ENCODE data around the gene STOX2.

STOX2 gene

DNA sequence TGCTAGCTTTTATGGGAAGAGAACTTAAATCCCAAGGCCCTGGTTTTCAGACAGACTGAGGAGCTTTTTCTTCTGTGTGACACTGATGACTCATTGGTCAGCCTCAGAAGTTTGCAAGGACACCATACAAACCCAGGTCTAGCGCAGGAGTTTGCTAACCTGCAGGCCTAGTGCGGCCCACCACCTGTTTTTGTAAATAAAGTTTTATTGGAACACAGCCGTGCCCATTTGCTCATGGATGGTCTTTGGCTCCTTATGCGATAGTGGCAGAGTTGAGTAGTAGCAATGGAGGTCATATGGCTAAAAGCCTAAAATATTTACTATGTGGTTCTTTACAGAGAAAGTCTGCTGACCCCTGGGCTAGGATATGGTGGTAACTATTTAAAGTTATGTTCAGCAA lies 98.3 kb downstream of the STOX2 start:
- Histone ChIP-seq H3K4me3 (ENCODE audit: low read depth, low read length) (no peak overlapping the region), H3K36me3 (ENCODE audit: control insufficient read depth, insufficient read depth, low read length) (peaks cover 15% of the 10 kb centered on the region; the same call in 1 of the 2 replicates), H3K9me3 (ENCODE audit: control insufficient read depth, insufficient read depth, low read depth, low read length) (no peaks in the 10 kb centered on the region), H3K27me3 (ENCODE audit: control insufficient read depth, insufficient read depth, low read length) (no peaks in the 10 kb centered on the region), H3K27ac (ENCODE audit: low read depth, low read length) (no peak overlapping the region), H3K9ac (ENCODE audit: low read length) (no peak overlapping the region), H3K4me1 (ENCODE audit: control insufficient read depth, insufficient read depth, low read length) (no peaks in the 10 kb centered on the region)

DNA sequence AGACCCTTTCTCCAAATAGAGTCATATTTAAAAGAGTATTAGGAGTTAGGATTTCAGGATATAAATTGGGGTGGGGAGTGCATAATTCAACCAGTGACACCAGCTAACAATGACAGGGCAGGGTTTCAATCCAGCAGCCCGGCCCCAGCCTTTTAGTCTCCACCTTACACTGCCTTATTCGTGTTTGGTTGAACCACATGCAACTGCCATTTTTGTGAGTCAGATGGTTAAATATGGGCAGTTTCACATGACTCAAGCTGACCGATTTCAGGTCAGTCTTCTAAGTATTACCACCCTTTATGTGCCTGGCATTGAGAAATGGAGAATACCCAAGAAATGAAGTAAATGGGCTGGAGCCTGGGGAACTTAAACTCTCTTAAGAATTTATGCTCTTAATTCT lies 102.8 kb downstream of the STOX2 start:
- no peaks in the 10 kb centered on the region for H3K27me3 ChIP-seq (ENCODE audit: control insufficient read depth, insufficient read depth, low read length)
- no peak overlapping the region for H3K9ac ChIP-seq (ENCODE audit: low read length)
- H3K9me3 ChIP-seq (ENCODE audit: control insufficient read depth, insufficient read depth, low read depth, low read length), result no peaks in the 10 kb centered on the region
- H3K27ac ChIP-seq (ENCODE audit: low read depth, low read length), result no peak overlapping the region
- H3K36me3 ChIP-seq (ENCODE audit: control insufficient read depth, insufficient read depth, low read length), result peaks cover 26% of the 10 kb centered on the region
- no peak overlapping the region for H3K4me3 ChIP-seq (ENCODE audit: low read depth, low read length)
- no peaks in the 10 kb centered on the region for H3K4me1 ChIP-seq (ENCODE audit: control insufficient read depth, insufficient read depth, low read length)

GRCh38 chr4:184010696-184011095 lies 105.6 kb downstream of the STOX2 start:
- no peak overlapping the region for H3K27ac ChIP-seq (ENCODE audit: low read depth, low read length)

GRCh38 chr4:184011826-184012380 lies 106.8 kb downstream of the STOX2 start:
- H3K4me1 ChIP-seq (ENCODE audit: control insufficient read depth, insufficient read depth, low read length), result no peaks in the 10 kb centered on the region
- peaks cover 26% of the 10 kb centered on the region for H3K36me3 ChIP-seq (ENCODE audit: control insufficient read depth, insufficient read depth, low read length)
- H3K9me3 ChIP-seq (ENCODE audit: control insufficient read depth, insufficient read depth, low read depth, low read length), result no peaks in the 10 kb centered on the region
- no peak overlapping the region for H3K27ac ChIP-seq (ENCODE audit: low read depth, low read length)
- no peaks in the 10 kb centered on the region for H3K27me3 ChIP-seq (ENCODE audit: control insufficient read depth, insufficient read depth, low read length)
- H3K4me3 ChIP-seq (ENCODE audit: low read depth, low read length), result no peak overlapping the region
- H3K9ac ChIP-seq (ENCODE audit: low read length), result no peak overlapping the region

More at GRCh38 chr4:184010696-184011095, 105.6 kb downstream of the STOX2 start:
- Histone ChIP-seq H3K36me3 (ENCODE audit: control insufficient read depth, insufficient read depth, low read length) (peaks cover 26% of the 10 kb centered on the region), H3K4me3 (ENCODE audit: low read depth, low read length) (no peak overlapping the region), H3K9ac (ENCODE audit: low read length) (no peak overlapping the region), H3K27me3 (ENCODE audit: control insufficient read depth, insufficient read depth, low read length) (no peaks in the 10 kb centered on the region), H3K4me1 (ENCODE audit: control insufficient read depth, insufficient read depth, low read length) (no peaks in the 10 kb centered on the region), H3K9me3 (ENCODE audit: control insufficient read depth, insufficient read depth, low read depth, low read length) (no peaks in the 10 kb centered on the region)

DNA sequence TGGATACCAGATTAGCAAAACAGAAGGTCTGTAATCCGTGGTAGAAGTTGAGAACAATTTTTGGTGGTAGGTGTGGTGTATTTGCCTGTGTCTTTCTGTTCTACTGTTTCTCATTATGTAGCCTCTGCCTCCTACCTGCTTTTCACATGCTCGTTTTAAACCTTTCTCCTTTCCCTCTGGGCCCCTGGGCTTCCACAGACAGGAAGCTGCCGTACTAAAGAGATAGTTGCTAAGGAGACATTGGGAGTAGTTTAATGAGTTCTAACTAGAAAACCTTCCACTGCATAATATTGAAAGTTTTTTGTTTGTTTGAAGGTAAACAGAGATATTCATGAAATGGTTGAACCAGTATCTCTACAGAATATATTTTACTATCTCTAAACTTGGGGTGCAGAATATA lies 107.8 kb downstream of the STOX2 start:
- Histone ChIP-seq H3K4me3 (ENCODE audit: low read depth, low read length) (no peak overlapping the region), H3K9ac (ENCODE audit: low read length) (no peak overlapping the region), H3K27me3 (ENCODE audit: control insufficient read depth, insufficient read depth, low read length) (no peaks in the 10 kb centered on the region), H3K27ac (ENCODE audit: low read depth, low read length) (no peak overlapping the region), H3K36me3 (ENCODE audit: control insufficient read depth, insufficient read depth, low read length) (peaks cover 31% of the 10 kb centered on the region), H3K4me1 (ENCODE audit: control insufficient read depth, insufficient read depth, low read length) (no peaks in the 10 kb centered on the region), H3K9me3 (ENCODE audit: control insufficient read depth, insufficient read depth, low read depth, low read length) (no peaks in the 10 kb centered on the region)

DNA sequence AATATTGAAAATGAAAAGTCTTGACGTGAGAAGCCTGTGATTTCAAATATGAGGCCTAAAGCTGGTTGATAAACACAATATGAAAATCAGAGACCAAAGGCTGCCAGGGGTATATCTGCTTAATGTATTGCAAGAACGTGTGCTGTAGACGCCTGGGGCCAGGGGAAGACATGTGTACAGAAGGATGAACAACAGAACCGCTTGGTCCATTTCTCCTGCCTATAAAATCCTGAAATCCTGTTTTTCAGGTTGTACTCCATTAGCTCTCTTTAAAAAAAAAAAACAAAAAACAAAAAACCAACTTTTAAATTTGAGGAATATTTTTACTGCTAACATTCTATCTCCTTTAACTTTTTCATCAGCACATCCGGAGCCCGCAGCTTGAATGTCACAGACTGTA lies 109.2 kb downstream of the STOX2 start:
- H3K4me3 ChIP-seq (ENCODE audit: low read depth, low read length), result no peak overlapping the region
- H3K9me3 ChIP-seq (ENCODE audit: control insufficient read depth, insufficient read depth, low read depth, low read length), result no peaks in the 10 kb centered on the region
- no peak overlapping the region for H3K27ac ChIP-seq (ENCODE audit: low read depth, low read length)
- no peak overlapping the region for H3K9ac ChIP-seq (ENCODE audit: low read length)
- peaks cover 29% of the 10 kb centered on the region for H3K36me3 ChIP-seq (ENCODE audit: control insufficient read depth, insufficient read depth, low read length)
- H3K4me1 ChIP-seq (ENCODE audit: control insufficient read depth, insufficient read depth, low read length), result no peaks in the 10 kb centered on the region
- H3K27me3 ChIP-seq (ENCODE audit: control insufficient read depth, insufficient read depth, low read length), result no peaks in the 10 kb centered on the region

DNA sequence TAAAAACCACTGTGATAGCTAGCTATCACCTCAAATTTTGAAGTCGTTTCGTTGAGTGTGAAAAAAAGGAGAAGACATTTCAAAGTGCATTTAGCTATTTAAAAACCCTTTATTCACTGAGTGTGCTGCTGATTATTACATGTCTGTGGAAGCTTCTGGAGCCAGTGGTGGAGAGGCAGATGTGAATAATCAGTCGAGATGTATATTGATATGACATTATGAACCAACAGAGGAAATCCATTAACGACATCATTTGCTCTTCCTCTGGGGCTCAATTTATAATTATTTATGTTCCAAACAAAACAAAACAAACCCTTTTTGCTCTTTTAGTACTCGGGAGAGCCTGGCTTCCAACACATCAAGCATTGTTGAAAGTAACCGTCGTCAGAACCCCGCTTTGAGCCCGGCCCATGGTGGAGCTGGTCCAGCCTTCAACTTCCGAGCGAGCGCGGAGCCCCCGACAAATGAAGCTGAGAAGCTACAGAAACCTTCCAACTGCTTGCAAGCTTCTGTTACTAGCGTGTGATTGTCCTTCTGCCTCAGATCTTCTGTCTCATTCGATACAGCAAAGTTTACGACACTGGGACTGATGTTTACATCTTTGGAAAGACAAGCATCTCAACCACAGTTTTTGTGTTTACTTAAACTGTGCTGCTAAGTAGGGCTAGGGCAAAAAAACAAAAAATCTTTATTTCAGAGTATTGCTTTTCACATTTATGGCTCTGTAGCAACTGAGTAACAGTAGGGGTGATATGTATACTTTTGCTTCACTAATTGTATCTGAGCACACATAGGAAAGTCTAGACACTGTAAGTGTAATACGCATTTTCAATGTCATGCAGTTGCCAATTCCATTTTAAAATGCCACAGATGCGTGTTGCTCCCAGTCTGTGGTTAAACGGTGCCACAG lies 111.9 kb downstream of the STOX2 start:
- H3K9me3 ChIP-seq (ENCODE audit: control insufficient read depth, insufficient read depth, low read depth, low read length), result no peaks in the 10 kb centered on the region
- H3K9ac ChIP-seq (ENCODE audit: low read length), result no peak overlapping the region
- no peaks in the 10 kb centered on the region for H3K4me1 ChIP-seq (ENCODE audit: control insufficient read depth, insufficient read depth, low read length)
- peaks cover 11% of the 10 kb centered on the region; the same call in 1 of the 2 replicates for H3K36me3 ChIP-seq (ENCODE audit: control insufficient read depth, insufficient read depth, low read length)
- no peak overlapping the region for H3K27ac ChIP-seq (ENCODE audit: low read depth, low read length)
- H3K4me3 ChIP-seq (ENCODE audit: low read depth, low read length), result no peak overlapping the region
- H3K27me3 ChIP-seq (ENCODE audit: control insufficient read depth, insufficient read depth, low read length), result no peaks in the 10 kb centered on the region

GRCh38 chr4:184019076-184019475 lies 114.0 kb downstream of the STOX2 start:
- H3K4me1 ChIP-seq (ENCODE audit: control insufficient read depth, insufficient read depth, low read length), result no peaks in the 10 kb centered on the region
- no peaks in the 10 kb centered on the region for H3K9me3 ChIP-seq (ENCODE audit: control insufficient read depth, insufficient read depth, low read depth, low read length)
- H3K36me3 ChIP-seq (ENCODE audit: control insufficient read depth, insufficient read depth, low read length), result peaks cover 11% of the 10 kb centered on the region; the same call in 1 of the 2 replicates
- no peak overlapping the region for H3K4me3 ChIP-seq (ENCODE audit: low read depth, low read length)
- H3K9ac ChIP-seq (ENCODE audit: low read length), result no peak overlapping the region
- H3K27me3 ChIP-seq (ENCODE audit: control insufficient read depth, insufficient read depth, low read length), result no peaks in the 10 kb centered on the region
- H3K27ac ChIP-seq (ENCODE audit: low read depth, low read length), result no peak overlapping the region

DNA sequence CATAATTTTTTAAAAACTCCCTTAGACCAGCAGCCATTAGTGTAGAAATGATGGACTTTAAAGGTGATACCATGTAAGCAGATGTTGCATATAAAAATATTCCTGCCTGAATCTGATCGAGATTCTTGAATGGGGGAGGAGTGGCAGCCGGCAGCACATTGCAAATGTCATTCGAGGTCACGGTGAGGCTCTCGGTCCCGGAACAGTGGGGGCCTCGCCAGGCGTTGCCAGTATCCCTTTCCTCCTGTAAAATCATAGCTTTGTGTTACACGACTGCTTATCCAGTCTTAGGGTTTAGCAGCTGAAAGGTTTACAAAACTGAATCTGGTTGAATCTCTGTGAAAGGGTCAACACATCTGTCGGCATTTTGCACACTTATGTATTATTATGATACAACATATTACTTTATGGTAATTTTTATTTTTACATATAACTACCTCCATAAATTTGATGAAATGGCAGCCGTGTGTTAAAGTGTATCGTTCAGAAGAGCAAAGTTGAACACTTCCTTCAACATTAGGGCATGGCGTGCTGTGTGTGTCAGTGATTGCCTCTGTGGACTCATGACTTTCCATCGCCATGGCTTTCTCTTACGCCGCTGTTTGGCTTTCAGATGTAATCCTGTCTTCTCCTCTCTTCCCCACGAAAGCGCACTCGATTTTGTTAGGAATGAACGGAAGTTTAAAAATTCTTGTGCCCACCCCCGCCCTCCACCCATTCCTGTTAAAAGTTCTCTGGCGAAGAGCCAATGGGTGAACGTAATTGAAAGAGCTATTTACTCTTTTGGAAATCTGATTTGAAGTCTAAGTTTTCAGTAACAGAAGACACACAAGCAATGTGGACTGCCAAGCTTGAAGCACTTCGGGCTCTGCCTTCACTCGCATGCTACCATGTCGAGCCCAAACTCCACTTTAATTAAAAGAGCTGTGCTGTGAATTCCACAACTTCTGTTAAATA lies 114.8 kb downstream of the STOX2 start:
- no peaks in the 10 kb centered on the region for H3K9me3 ChIP-seq (ENCODE audit: control insufficient read depth, insufficient read depth, low read depth, low read length)
- H3K27ac ChIP-seq (ENCODE audit: low read depth, low read length), result no peak overlapping the region
- H3K27me3 ChIP-seq (ENCODE audit: control insufficient read depth, insufficient read depth, low read length), result no peaks in the 10 kb centered on the region
- peaks cover 11% of the 10 kb centered on the region; the same call in 1 of the 2 replicates for H3K36me3 ChIP-seq (ENCODE audit: control insufficient read depth, insufficient read depth, low read length)
- H3K4me3 ChIP-seq (ENCODE audit: low read depth, low read length), result no peak overlapping the region
- no peak overlapping the region for H3K9ac ChIP-seq (ENCODE audit: low read length)
- H3K4me1 ChIP-seq (ENCODE audit: control insufficient read depth, insufficient read depth, low read length), result no peaks in the 10 kb centered on the region

GRCh38 chr4:184021389-184021788 lies 116.3 kb downstream of the STOX2 start:
- Histone ChIP-seq H3K9ac (ENCODE audit: low read length) (no peak overlapping the region), H3K27ac (ENCODE audit: low read depth, low read length) (no peak overlapping the region), H3K9me3 (ENCODE audit: control insufficient read depth, insufficient read depth, low read depth, low read length) (no peaks in the 10 kb centered on the region), H3K4me1 (ENCODE audit: control insufficient read depth, insufficient read depth, low read length) (no peaks in the 10 kb centered on the region), H3K36me3 (ENCODE audit: control insufficient read depth, insufficient read depth, low read length) (peaks cover 11% of the 10 kb centered on the region; the same call in 1 of the 2 replicates), H3K4me3 (ENCODE audit: low read depth, low read length) (no peak overlapping the region), H3K27me3 (ENCODE audit: control insufficient read depth, insufficient read depth, low read length) (no peaks in the 10 kb centered on the region)

Data from HUES6 (cell line).